Breast epithelium (tissue), 4 donors: ENCODE measurements around the gene JPH4. TPM values are rescaled to one million over a fixed set of nuclear protein-coding genes. Genes with fewer than 3 reads are reported as not detected.
"Not testable (repeated sequence)": the region's sequence is repeated elsewhere in the genome, so short reads cannot be mapped to it uniquely, and the experiment has no call there.

ENCODE experiments used
- DNase-seq, 2 donors: peaks; one replicate each; pipeline ENCODE4 v3.0.0-alpha.2; 2019; ENCODE audit warnings: low spot score in 2 of 2
- H3K27ac ChIP-seq, 2 donors: fragments of 200-600 bp; sonication (generic) in 1 of 2; one replicate each; pipeline ENCODE4 v1.5.1; 2016 to 2019; ENCODE audit warnings: mild to moderate bottlenecking in 1 of 2
- H3K27me3 ChIP-seq, 2 donors: fragments of 200-600 bp; sonication (generic) in 1 of 2; one replicate each; pipeline versions ENCODE4 v1.5.1 to v1.6.0; 2017 to 2019; ENCODE audit warnings: control low read depth in 1 of 2, mild to moderate bottlenecking in 1 of 2
- H3K36me3 ChIP-seq: fragments of 200-600 bp; one replicate; pipeline ENCODE4 v1.5.1; 2019
- H3K4me1 ChIP-seq, 2 donors: fragments of 200-600 bp; sonication (generic); one replicate each; pipeline ENCODE4 v1.5.1; 2016 to 2019; ENCODE audit warnings: control low read depth in 1 of 2
- H3K4me3 ChIP-seq, 3 donors: fragments of 200-600 bp; sonication (generic); 1 replicate in 2 of 3; 2 replicates in 1 of 3; pipeline ENCODE4 v1.5.1; 2016 to 2019; ENCODE audit warnings: mild to moderate bottlenecking in 3 of 3, moderate library complexity in 2 of 3
- H3K9me3 ChIP-seq, 2 donors: fragments of 200-600 bp; sonication (generic) in 1 of 2; one replicate each; pipeline ENCODE4 v1.5.1; 2016 to 2019; ENCODE audit warnings: control low read depth in 1 of 2
- CTCF ChIP-seq, 3 donors: fragments of 450-650 bp; IDR thresholded peaks; one replicate each; pipeline ENCODE4 v1.5.1; 2016 to 2017; ENCODE audit warnings: antibody characterized with exemption in 3 of 3, mild to moderate bottlenecking in 3 of 3, moderate library complexity in 3 of 3
- POLR2A ChIP-seq: fragments of 450-650 bp; IDR thresholded peaks from one replicate; pipeline ENCODE4 v1.6.1; 2016; ENCODE audit warnings: antibody characterized with exemption, mild to moderate bottlenecking, moderate library complexity
- POLR2AphosphoS5 ChIP-seq, 3 donors: sonication (generic); formaldehyde crosslinking; IDR thresholded peaks; one replicate each; pipeline ENCODE4 v1.6.1; 2017; ENCODE audit warnings: antibody characterized with exemption in 3 of 3
- intact Hi-C: fragments of 100-400 bp; cut with DNase I; formaldehyde crosslinking; loops from one replicate; pipeline ENCODE4 v1.15.1; 2023; ENCODE audit warnings: low total_unique reads
- total RNA-seq, 3 donors: library from RNA; depleted of rRNA; stranded (reverse); fragments of >200 nt; gene quantifications; one replicate each; pipeline ENCODE4 v1.1.0, GENCODE V29; 2016

JPH4 gene
- total RNA-seq, 3 donors from 2014 or later, result 0.66 to 0.96 (median 0.73) TPM

- Histone ChIP-seq H3K4me1 (no peaks in the 10 kb centered on the region), H3K4me3 (no peak overlapping the region), H3K36me3 (no peaks in the 10 kb centered on the region), H3K27ac (no peak overlapping the region), H3K27me3 (no peaks in the 10 kb centered on the region), H3K9me3 (no peaks in the 10 kb centered on the region)
- no peak for DNase-seq
- TF ChIP-seq POLR2A (no peak), CTCF (IDR thresholded peaks at IDR 0.05) (peak in 2 of 3 donors; percentile 67 to 68), POLR2AphosphoS5 (IDR thresholded peaks at IDR 0.05) (no peak)
- intact Hi-C loops, result no loop called here
Observed at GRCh38 chr14:23539248-23540140, 39.1 kb downstream of the JPH4 start.

- H3K9me3 ChIP-seq, result no peaks in the 10 kb centered on the region
- no peak overlapping the region for H3K4me3 ChIP-seq
- H3K36me3 ChIP-seq, result no peaks in the 10 kb centered on the region
- intact Hi-C loops, result no loop called here
- no peak for DNase-seq
- H3K27ac ChIP-seq, result no peak overlapping the region
- no peaks in the 10 kb centered on the region for H3K4me1 ChIP-seq
- no peak for TF ChIP-seq POLR2AphosphoS5 (IDR thresholded peaks at IDR 0.05)
- TF ChIP-seq POLR2A, result no peak
- no peak for TF ChIP-seq CTCF (IDR thresholded peaks at IDR 0.05)
- H3K27me3 ChIP-seq, result no peaks in the 10 kb centered on the region
Observed at GRCh38 chr14:23538785-23539184, 39.8 kb downstream of the JPH4 start.

GRCh38 chr14:23538050-23538718 is 40.4 kb downstream of the JPH4 start:
- H3K27ac ChIP-seq, result no peak overlapping the region
- TF ChIP-seq POLR2AphosphoS5 (IDR thresholded peaks at IDR 0.05) (no peak), CTCF (IDR thresholded peaks at IDR 0.05) (no peak), POLR2A (no peak)
- intact Hi-C loops, result no loop called here

GRCh38 chr14:23537351-23538049 is 41.1 kb downstream of the JPH4 start:
- no peaks in the 10 kb centered on the region for H3K9me3 ChIP-seq
- H3K4me1 ChIP-seq, result no peaks in the 10 kb centered on the region
- H3K4me3 ChIP-seq, result no peak overlapping the region
- no peaks in the 10 kb centered on the region for H3K27me3 ChIP-seq
- no peak overlapping the region for H3K27ac ChIP-seq
- intact Hi-C loops, result no loop called here
- no peak for DNase-seq
- no peaks in the 10 kb centered on the region for H3K36me3 ChIP-seq
- no peak for TF ChIP-seq POLR2A
- TF ChIP-seq CTCF (IDR thresholded peaks at IDR 0.05), result no peak
- TF ChIP-seq POLR2AphosphoS5 (IDR thresholded peaks at IDR 0.05), result no peak

More at GRCh38 chr14:23538050-23538718, 40.4 kb downstream of the JPH4 start:
- no peak for DNase-seq
- H3K4me3 ChIP-seq, result no peak overlapping the region
- H3K36me3 ChIP-seq, result no peaks in the 10 kb centered on the region
- H3K9me3 ChIP-seq, result no peaks in the 10 kb centered on the region
- H3K4me1 ChIP-seq, result no peaks in the 10 kb centered on the region
- H3K27me3 ChIP-seq, result no peaks in the 10 kb centered on the region

GRCh38 chr14:23536906-23537305 is 41.7 kb downstream of the JPH4 start:
- DNase-seq, H3K4me3 ChIP-seq, intact Hi-C loops, H3K27ac ChIP-seq, H3K9me3 ChIP-seq, H3K4me1 ChIP-seq, H3K36me3 ChIP-seq, H3K27me3 ChIP-seq: not testable (repeated sequence)
